PFSK-1 (cell line): Measurements from ENCODE around the gene TPRKB.

Experiments
- FOXP2 ChIP-seq: optimal IDR thresholded peaks from 2 replicates; pipeline ENCODE3; 2011; ENCODE audit warnings: borderline replicate concordance, control low read depth, inconsistent platforms; ENCODE audit not compliant: insufficient read depth; ENCODE audit errors: extremely low read length, extremely low read depth
- POLR2AphosphoS5 ChIP-seq: IDR thresholded peaks from 2 replicates; pipeline ENCODE4 v1.6.1; 2012; ENCODE audit warnings: low read depth, mild to moderate bottlenecking, control low read depth, low read length, moderate library complexity
- REST ChIP-seq, 2 experiments: IDR thresholded peaks; 2 replicates each; pipeline versions ENCODE4 v1.6.1 to v1.8.0; 2011 to 2012; ENCODE audit warnings: low read depth in 2 of 2, low read length in 2 of 2, control low read depth in 1 of 2, inconsistent platforms in 1 of 2, mild to moderate bottlenecking in 1 of 2, moderate library complexity in 1 of 2; ENCODE audit not compliant: insufficient read depth in 1 of 2
- SIN3A ChIP-seq: IDR thresholded peaks from 2 replicates; pipeline ENCODE4 v1.6.1; 2012; ENCODE audit warnings: mild to moderate bottlenecking, low read length, moderate library complexity, borderline replicate concordance; ENCODE audit not compliant: insufficient read depth
- TAF1 ChIP-seq: IDR thresholded peaks from 2 replicates; pipeline ENCODE4 v1.6.1; 2012; ENCODE audit warnings: low read length, control low read depth, borderline replicate concordance; ENCODE audit not compliant: insufficient read depth

TPRKB gene

DNA sequence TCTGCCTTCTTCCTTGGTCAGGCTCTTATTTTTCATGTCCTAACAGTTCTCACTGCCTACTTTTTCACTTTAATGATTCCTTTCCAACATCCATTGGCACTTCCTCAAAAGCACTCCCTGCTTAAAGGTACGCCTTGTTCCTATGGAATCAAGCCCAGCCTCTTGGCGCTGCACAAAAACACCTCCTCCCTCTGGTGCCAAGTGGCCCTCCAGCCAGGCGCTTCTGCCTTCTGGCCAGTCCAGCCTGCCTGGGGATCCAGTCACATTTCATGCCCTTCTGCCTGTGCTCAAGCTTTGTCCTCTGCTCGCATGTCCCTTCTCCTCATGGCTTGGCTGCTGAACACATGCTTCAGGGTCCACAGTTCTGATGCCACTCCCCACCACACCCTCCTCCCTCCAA is 6.3 kb downstream of the TPRKB start:
- TF ChIP-seq POLR2AphosphoS5 (no peak), REST (IDR thresholded peaks at IDR 0.05; ENCODE audit: insufficient read depth in 1 of 2, low read depth in 2 of 2, low read length in 2 of 2) (no peak), FOXP2 (no peak), SIN3A (no peak)

- TF ChIP-seq TAF1, result no peak
- TF ChIP-seq POLR2AphosphoS5, result no peak
- TF ChIP-seq FOXP2, result no peak
- TF ChIP-seq REST (IDR thresholded peaks at IDR 0.05; ENCODE audit: insufficient read depth in 1 of 2, low read depth in 2 of 2, low read length in 2 of 2), result no peak
- no peak for TF ChIP-seq SIN3A
Observed at GRCh38 chr2:73728711-73729110, 8.4 kb downstream of the TPRKB start.

- TF ChIP-seq POLR2AphosphoS5, result no peak
- TF ChIP-seq SIN3A, result no peak
Observed at GRCh38 chr2:73728043-73728442, 9.1 kb downstream of the TPRKB start.

- TF ChIP-seq SIN3A (no peak), FOXP2 (no peak), POLR2AphosphoS5 (no peak), TAF1 (no peak), REST (IDR thresholded peaks at IDR 0.05; ENCODE audit: insufficient read depth in 1 of 2, low read depth in 2 of 2, low read length in 2 of 2) (no peak)
Observed at GRCh38 chr2:73718851-73719621, 18.1 kb downstream of the TPRKB start.

DNA sequence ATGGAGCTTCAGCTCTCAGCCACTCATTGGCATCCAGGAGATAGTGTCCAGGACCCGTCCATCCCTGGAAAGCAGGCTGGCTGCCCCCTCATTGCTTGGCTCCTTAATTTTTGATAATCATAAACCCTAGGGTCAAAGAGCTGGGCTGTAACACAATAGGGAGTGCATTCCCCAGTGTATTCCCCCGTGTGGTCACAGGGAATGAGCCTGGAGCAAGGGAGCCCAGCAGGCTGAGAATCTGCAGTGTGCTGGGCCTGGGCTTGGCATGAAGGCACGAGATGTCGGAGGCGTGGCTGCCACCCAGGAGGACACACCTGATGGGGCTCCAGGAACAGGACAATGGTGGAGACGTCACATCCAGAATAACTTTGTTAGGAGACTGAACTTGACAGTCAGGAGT is 18.7 kb downstream of the TPRKB start:
- TF ChIP-seq SIN3A (no peak), FOXP2 (no peak), REST (IDR thresholded peaks at IDR 0.05; ENCODE audit: insufficient read depth in 1 of 2, low read depth in 2 of 2, low read length in 2 of 2) (no peak), TAF1 (no peak), POLR2AphosphoS5 (no peak)
